ENCODE measurements around the gene AP5S1. TPM values are rescaled to one million over a fixed set of nuclear protein-coding genes. Genes with fewer than 3 reads are reported as not detected.

Gene AP5S1
- total and polyA plus RNA-seq, 2 of the 4 experiments (the other 2 are of a cell fraction), result 10.1 to 11.7 TPM

DNA sequence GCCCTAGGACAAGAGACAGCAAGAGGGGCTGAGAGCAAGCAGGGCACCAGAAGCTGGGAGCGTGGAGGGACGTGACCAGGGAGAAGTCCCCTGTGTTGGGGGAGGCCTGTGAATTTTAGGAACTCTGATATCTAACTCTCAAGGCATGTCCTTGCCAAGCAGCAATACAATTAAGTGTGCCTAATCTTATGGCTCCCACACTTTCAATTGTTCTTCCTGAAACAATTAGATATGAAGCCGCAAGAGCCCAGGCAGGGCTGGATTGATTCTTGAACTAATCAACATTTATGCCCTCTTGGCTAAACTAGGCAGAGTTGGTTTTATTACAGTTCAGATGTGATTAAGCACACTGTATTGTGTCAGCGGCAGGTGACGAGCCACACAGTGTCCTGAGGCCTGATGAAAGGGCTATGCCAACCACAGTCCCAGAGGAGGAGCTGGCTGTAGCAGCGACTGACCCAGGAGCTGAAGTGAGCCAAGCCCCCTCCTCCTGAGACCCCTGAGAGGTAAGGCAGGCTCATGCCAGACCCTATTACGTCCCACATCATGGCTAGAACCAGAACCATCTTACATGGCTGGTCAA, 22.1 kb downstream of the AP5S1 start:
- POLR2A ChIA-PET (ENCODE audit: unreplicated experiment), result no interaction called here

More for the DNA sequence above, 22.1 kb downstream of the AP5S1 start:
- Histone ChIP-seq H3K79me1 (ENCODE audit: low read depth in 1 of 2, low read length in 2 of 2) (peaks cover 8 to 14% of the 10 kb centered on the region in 2 experiments; a peak in 3 of 4 replicates), H3K36me3 (ENCODE audit: control insufficient read depth, insufficient read depth, low read length) (no peaks in the 10 kb centered on the region), H4K91ac (ENCODE audit: insufficient read depth, low read depth, low read length) (no peak overlapping the region), H3K27ac (ENCODE audit: insufficient read depth, low read length) (no peak overlapping the region), H2BK5ac (ENCODE audit: low read depth, low read length, poor library complexity, severe bottlenecking) (no peak overlapping the region), H4K8ac (ENCODE audit: low read depth in 2 of 2, low read length in 2 of 2) (no peak overlapping the region), H2AK5ac (ENCODE audit: low read depth, low read length) (peak overlapping the region; percentile 83), H3K56ac (ENCODE audit: extremely low read depth, insufficient read depth, low read length) (no peak overlapping the region), H4K5ac (ENCODE audit: low read depth, low read length) (no peak overlapping the region), H3K4me2 (ENCODE audit: low read depth, low read length) (no peak overlapping the region), H3K14ac (replicated peaks; ENCODE audit: low read depth, low read length) (peak overlapping the region; percentile 27; the same call in 1 of the 2 replicates), H3K4me1 (ENCODE audit: control insufficient read depth, insufficient read depth, low read length) (peaks cover 4% of the 10 kb centered on the region), H3K23ac (ENCODE audit: low read depth, low read length) (no peak overlapping the region), H2BK15ac (ENCODE audit: low read depth, low read length) (peak overlapping the region; percentile 54; the same call in 1 of the 3 replicates), H3K9me1 (ENCODE audit: insufficient read depth, low read length) (peaks cover 15% of the 10 kb centered on the region), H3K4me3 (ENCODE audit: insufficient read depth, low read depth, low read length) (no peak overlapping the region), H3K4ac (ENCODE audit: low read depth, low read length) (0 out of 2 replicates have a peak overlapping the region, but pooled peaks have one; percentile 15), H2BK120ac (ENCODE audit: low read depth, low read length) (peak overlapping the region; percentile 24), H4K20me1 (ENCODE audit: insufficient read depth, low read length) (peaks cover 3% of the 10 kb centered on the region; the same call in 1 of the 2 replicates), H3K27me3 (ENCODE audit: control insufficient read depth, insufficient read depth, low read length) (no peaks in the 10 kb centered on the region), H3K18ac (ENCODE audit: low read depth, low read length) (no peak overlapping the region), H3K9me3 (ENCODE audit: control insufficient read depth, insufficient read depth, low read length) (no peaks in the 10 kb centered on the region), H2AFZ (replicated peaks; ENCODE audit: low read length, poor library complexity) (peak overlapping the region; percentile 40), H3K9ac (ENCODE audit: low read depth, low read length) (no peak overlapping the region), H2BK20ac (ENCODE audit: low read depth, low read length) (peak overlapping the region; percentile 21; the same call in 1 of the 2 replicates), H2AK9ac (replicated peaks; ENCODE audit: low read depth, low read length, poor library complexity) (no peak overlapping the region)
- WGBS, 2 experiments (ENCODE audit: extremely low coverage in 2 of 2, insufficient read length in 1 of 2), result 100% methylated on average over 1 of the region's 7 CpGs; no CpG with 5 or more reads in 1 of the 2 experiments
- CTCF ChIA-PET, result no interaction called here
- no peak for ATAC-seq (ENCODE audit: low read depth)
- no TSS peak for BruUV-seq (replicated peaks)
- TF ChIP-seq, protein P1, sequence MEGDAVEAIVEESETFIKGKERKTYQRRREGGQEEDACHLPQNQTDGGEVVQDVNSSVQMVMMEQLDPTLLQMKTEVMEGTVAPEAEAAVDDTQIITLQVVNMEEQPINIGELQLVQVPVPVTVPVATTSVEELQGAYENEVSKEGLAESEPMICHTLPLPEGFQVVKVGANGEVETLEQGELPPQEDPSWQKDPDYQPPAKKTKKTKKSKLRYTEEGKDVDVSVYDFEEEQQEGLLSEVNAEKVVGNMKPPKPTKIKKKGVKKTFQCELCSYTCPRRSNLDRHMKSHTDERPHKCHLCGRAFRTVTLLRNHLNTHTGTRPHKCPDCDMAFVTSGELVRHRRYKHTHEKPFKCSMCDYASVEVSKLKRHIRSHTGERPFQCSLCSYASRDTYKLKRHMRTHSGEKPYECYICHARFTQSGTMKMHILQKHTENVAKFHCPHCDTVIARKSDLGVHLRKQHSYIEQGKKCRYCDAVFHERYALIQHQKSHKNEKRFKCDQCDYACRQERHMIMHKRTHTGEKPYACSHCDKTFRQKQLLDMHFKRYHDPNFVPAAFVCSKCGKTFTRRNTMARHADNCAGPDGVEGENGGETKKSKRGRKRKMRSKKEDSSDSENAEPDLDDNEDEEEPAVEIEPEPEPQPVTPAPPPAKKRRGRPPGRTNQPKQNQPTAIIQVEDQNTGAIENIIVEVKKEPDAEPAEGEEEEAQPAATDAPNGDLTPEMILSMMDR (conservative IDR thresholded peaks at IDR 0.05; ENCODE audit: low read depth, low read length), result no peak
- no peak for TF ChIP-seq SMC3 (IDR thresholded peaks at IDR 0.05; ENCODE audit: low read depth, low read length)
- TF ChIP-seq, protein P2, sequence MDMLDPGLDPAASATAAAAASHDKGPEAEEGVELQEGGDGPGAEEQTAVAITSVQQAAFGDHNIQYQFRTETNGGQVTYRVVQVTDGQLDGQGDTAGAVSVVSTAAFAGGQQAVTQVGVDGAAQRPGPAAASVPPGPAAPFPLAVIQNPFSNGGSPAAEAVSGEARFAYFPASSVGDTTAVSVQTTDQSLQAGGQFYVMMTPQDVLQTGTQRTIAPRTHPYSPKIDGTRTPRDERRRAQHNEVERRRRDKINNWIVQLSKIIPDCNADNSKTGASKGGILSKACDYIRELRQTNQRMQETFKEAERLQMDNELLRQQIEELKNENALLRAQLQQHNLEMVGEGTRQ (IDR thresholded peaks at IDR 0.05; ENCODE audit: low read depth, low read length), result no peak
- no peak for TF ChIP-seq POLR2A (IDR thresholded peaks at IDR 0.05; ENCODE audit: low read depth, low read length)
- DNase-seq, result no peak
- intact Hi-C loops (cut with micrococcal nuclease), result no loop called here
- dilution Hi-C loops (cut with HindIII; ENCODE audit: low sequenced_read_pairs, unreplicated experiment), result no loop called here
- in situ Hi-C loops (cut with MboI; ENCODE audit: low sequenced_read_pairs), result no loop called here

Measured in IMR-90 (cell line).